GM23338 (cell line): ENCODE results near the gene GAS6. TPM values are rescaled to one million over a fixed set of nuclear protein-coding genes. Genes with fewer than 3 reads are reported as not detected.

ENCODE experiments used
- ATAC-seq: fragments of 200-7000 bp; cut with Tn5 transposase; 3 replicates; pipeline ENCODE4 v1.9.1; 2020
- DNase-seq: peaks from one replicate; pipeline ENCODE4 v3.0.0-alpha.2; 2015; ENCODE audit warnings: low spot score
- H2AFZ ChIP-seq: fragments of 200-600 bp; sonication (generic); 2 replicates; pipeline ENCODE4 v1.8.0; 2016; ENCODE audit warnings: antibody characterized with exemption, mild to moderate bottlenecking, moderate library complexity
- H3F3A ChIP-seq: fragments of 200-600 bp; sonication (generic); replicated peaks from 2 replicates; pipeline ENCODE4 v1.8.0; 2017; ENCODE audit warnings: antibody characterized with exemption, mixed run types, low read depth
- H3K27ac ChIP-seq: fragments of 200-600 bp; sonication (generic); 2 replicates; pipeline ENCODE4 v1.6.1; 2016; ENCODE audit warnings: low read depth
- H3K27me3 ChIP-seq: fragments of 200-600 bp; sonication (generic); 2 replicates; pipeline ENCODE4 v1.8.0; 2016; ENCODE audit warnings: mild to moderate bottlenecking, mixed run types, moderate library complexity; ENCODE audit not compliant: insufficient read depth
- H3K36me3 ChIP-seq: fragments of 200-600 bp; sonication (generic); 2 replicates; pipeline ENCODE4 v1.8.0; 2016; ENCODE audit warnings: mild to moderate bottlenecking; ENCODE audit not compliant: insufficient read depth
- H3K4me1 ChIP-seq: fragments of 200-600 bp; sonication (generic); 2 replicates; pipeline ENCODE4 v1.8.0; 2016; ENCODE audit warnings: mild to moderate bottlenecking, moderate library complexity; ENCODE audit not compliant: insufficient read depth
- H3K4me2 ChIP-seq: fragments of 200-600 bp; sonication (generic); 2 replicates; pipeline ENCODE4 v1.7.1; 2017; ENCODE audit warnings: mixed run types
- H3K4me3 ChIP-seq: fragments of 200-600 bp; sonication (generic); 2 replicates; pipeline ENCODE4 v1.6.1; 2016; ENCODE audit warnings: mixed run types
- H3K79me2 ChIP-seq: fragments of 200-600 bp; sonication (generic); replicated peaks from 2 replicates; pipeline ENCODE4 v1.8.0; 2017; ENCODE audit warnings: mild to moderate bottlenecking; ENCODE audit not compliant: insufficient read depth
- H3K9me2 ChIP-seq: fragments of 200-600 bp; sonication (generic); 2 replicates; pipeline ENCODE4 v1.8.0; 2017; ENCODE audit not compliant: insufficient read depth
- H4K20me1 ChIP-seq: fragments of 200-600 bp; sonication (generic); replicated peaks from 2 replicates; pipeline ENCODE4 v1.8.0; 2017; ENCODE audit warnings: mild to moderate bottlenecking; ENCODE audit not compliant: insufficient read depth
- H3K27ac Mint-ChIP-seq: 2 replicates; pipeline ENCODE4 v1.8.0; 2020; ENCODE audit warnings: inconsistent platforms, mild to moderate bottlenecking, moderate library complexity, mixed read lengths
- H3K27me3 Mint-ChIP-seq: 3 replicates; pipeline ENCODE4 v1.8.0; 2022; ENCODE audit warnings: low read depth, mild to moderate bottlenecking, moderate library complexity, mixed read lengths, inconsistent platforms; ENCODE audit not compliant: insufficient read depth, poor library complexity
- H3K36me3 Mint-ChIP-seq: 3 replicates; pipeline ENCODE4 v1.8.0; 2021; ENCODE audit warnings: low read depth, mild to moderate bottlenecking, inconsistent platforms, moderate library complexity, mixed read lengths
- H3K4me1 Mint-ChIP-seq: 3 replicates; pipeline ENCODE4 v1.8.0; 2020; ENCODE audit warnings: mild to moderate bottlenecking, inconsistent platforms, mixed read lengths
- H3K4me3 Mint-ChIP-seq: 3 replicates; pipeline ENCODE4 v1.8.0; 2021; ENCODE audit warnings: moderate library complexity, mild to moderate bottlenecking, inconsistent platforms, mixed read lengths
- H3K9me3 Mint-ChIP-seq: 3 replicates; pipeline ENCODE4 v1.8.0; 2020; ENCODE audit warnings: moderate library complexity, mild to moderate bottlenecking, inconsistent platforms, mixed read lengths
- CREB1 ChIP-seq: fragments of 250-450 bp; sonication (Bioruptor Pico); IDR thresholded peaks from 2 replicates; pipeline ENCODE4 v1.5.0; 2020; ENCODE audit warnings: low read depth, mild to moderate bottlenecking, moderate library complexity
- ETS1 ChIP-seq: IDR thresholded peaks from 2 replicates; pipeline ENCODE4 v1.6.1; 2016; ENCODE audit warnings: antibody characterized with exemption
- EZH2 ChIP-seq: fragments of 200-600 bp; sonication (generic); IDR thresholded peaks from one replicate; pipeline ENCODE4 v1.8.0; 2017; ENCODE audit warnings: antibody characterized with exemption, mild to moderate bottlenecking, low read depth; ENCODE audit not compliant: unreplicated experiment
- EZH2phosphoT487 ChIP-seq: fragments of 200-600 bp; sonication (generic); IDR thresholded peaks from one replicate; pipeline ENCODE4 v1.8.1; 2018; ENCODE audit warnings: antibody characterized with exemption; ENCODE audit not compliant: unreplicated experiment
- JUNB ChIP-seq: IDR thresholded peaks from one replicate; pipeline ENCODE4 v1.6.1; 2016; ENCODE audit warnings: antibody characterized with exemption; ENCODE audit not compliant: unreplicated experiment
- NANOG ChIP-seq: IDR thresholded peaks from 2 replicates; pipeline ENCODE4 v1.6.1; 2016; ENCODE audit warnings: antibody characterized with exemption, borderline replicate concordance
- POLR2AphosphoS5 ChIP-seq: IDR thresholded peaks from 2 replicates; pipeline ENCODE4 v1.6.1; 2016; ENCODE audit warnings: antibody characterized with exemption, low read depth
- REST ChIP-seq: IDR thresholded peaks from one replicate; pipeline ENCODE4 v1.6.1; 2018; ENCODE audit warnings: antibody characterized with exemption; ENCODE audit not compliant: unreplicated experiment
- STAT1 ChIP-seq: IDR thresholded peaks from one replicate; pipeline ENCODE4 v1.6.1; 2016; ENCODE audit warnings: antibody characterized with exemption; ENCODE audit not compliant: unreplicated experiment
- ZNF114 ChIP-seq: fragments of 250-450 bp; sonication (Bioruptor Pico); IDR thresholded peaks from 2 replicates; pipeline ENCODE4 v1.5.0; 2020; ENCODE audit warnings: mild to moderate bottlenecking, moderate library complexity
- ZNF462 ChIP-seq: fragments of 250-450 bp; sonication (Bioruptor Pico); IDR thresholded peaks from 2 replicates; pipeline ENCODE4 v1.5.0; 2020; ENCODE audit warnings: mild to moderate bottlenecking, moderate library complexity
- polyA plus RNA-seq: library from polyadenylated mRNA; unstranded; fragments of >200 nt; fragmentation: Nextera tagmentation; extraction: Ambion mirVana; gene quantifications from 2 replicates; pipeline ENCODE4 v1.2.1, GENCODE V29; 2016
- total RNA-seq: library from RNA; depleted of rRNA; stranded (reverse); fragments of >200 nt; shearing (Covaris generic); gene quantifications from 2 replicates; pipeline ENCODE4 v1.2.3, GENCODE V29; 2014

Gene GAS6
- total and polyA plus RNA-seq, 2 experiments from 2014 or later = 7.9 to 21.2 TPM

GRCh38 chr13:113848020-113848419 lies 15.9 kb downstream of the GAS6 start:
- peaks cover 3% of the 10 kb centered on the region for H3K4me1 ChIP-seq
- no peak for ATAC-seq
- no peak overlapping the region for H3K4me3 ChIP-seq
- no peak overlapping the region for H3K4me2 ChIP-seq
- no peak for DNase-seq
- no peaks in the 10 kb centered on the region; the same call in 1 of the 2 replicates for H3K9me2 ChIP-seq
- no peaks in the 10 kb centered on the region; the same call in 1 of the 2 replicates for H3K79me2 ChIP-seq
- H3K36me3 Mint-ChIP-seq = no peaks in the 10 kb centered on the region
- H2AFZ ChIP-seq = no peak overlapping the region
- no peak overlapping the region for H3K27ac ChIP-seq
- H3K9me3 Mint-ChIP-seq = no peaks in the 10 kb centered on the region
- H3K27me3 ChIP-seq = no peaks in the 10 kb centered on the region
- H3K27ac Mint-ChIP-seq = no peak overlapping the region
- TF ChIP-seq ETS1 (no peak), STAT1 (no peak), JUNB (no peak), POLR2AphosphoS5 (no peak), ZNF462 (no peak), EZH2phosphoT487 (no peak), REST (no peak), EZH2 (no peak), CREB1 (CRISPR knock-in tag) (no peak), NANOG (no peak), ZNF114 (no peak)
- no peaks in the 10 kb centered on the region for H3K36me3 ChIP-seq
- no peaks in the 10 kb centered on the region for H4K20me1 ChIP-seq
- no peak overlapping the region for H3K4me3 Mint-ChIP-seq
- H3K4me1 Mint-ChIP-seq = peaks cover 18% of the 10 kb centered on the region; the same call in 2 of the 3 replicates
- no peaks in the 10 kb centered on the region for H3F3A ChIP-seq
- no peaks in the 10 kb centered on the region for H3K27me3 Mint-ChIP-seq
